ENCODE data around the gene LONP1.

DNA sequence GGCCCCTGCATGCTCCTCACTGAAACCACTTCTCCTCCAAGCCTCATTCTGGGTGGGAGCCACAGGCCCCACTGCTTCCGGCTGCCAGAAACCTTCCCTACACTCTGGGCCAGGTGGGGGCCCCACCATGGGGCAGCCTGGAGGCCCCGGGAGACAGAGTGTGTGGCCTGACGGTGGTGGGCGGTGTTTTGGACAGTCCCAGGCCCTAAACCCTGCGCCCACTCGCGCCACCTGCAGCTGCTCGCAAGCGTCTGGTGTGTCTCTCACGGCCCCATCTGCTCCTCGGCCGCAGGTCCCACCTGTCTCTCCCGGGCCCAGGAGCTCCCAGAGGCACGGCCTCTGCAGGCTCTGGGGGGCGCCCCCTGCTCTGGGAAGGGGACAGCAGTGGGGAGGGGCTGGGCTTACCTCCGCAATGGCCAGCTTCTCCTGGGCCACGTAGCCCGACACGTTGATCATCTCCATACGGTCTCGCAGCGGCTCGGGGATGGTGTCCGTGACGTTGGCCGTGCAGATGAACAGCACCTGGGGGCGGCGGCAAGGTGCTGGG is 24.2 kb downstream of the LONP1 start:
- TF ChIP-seq, protein P1, sequence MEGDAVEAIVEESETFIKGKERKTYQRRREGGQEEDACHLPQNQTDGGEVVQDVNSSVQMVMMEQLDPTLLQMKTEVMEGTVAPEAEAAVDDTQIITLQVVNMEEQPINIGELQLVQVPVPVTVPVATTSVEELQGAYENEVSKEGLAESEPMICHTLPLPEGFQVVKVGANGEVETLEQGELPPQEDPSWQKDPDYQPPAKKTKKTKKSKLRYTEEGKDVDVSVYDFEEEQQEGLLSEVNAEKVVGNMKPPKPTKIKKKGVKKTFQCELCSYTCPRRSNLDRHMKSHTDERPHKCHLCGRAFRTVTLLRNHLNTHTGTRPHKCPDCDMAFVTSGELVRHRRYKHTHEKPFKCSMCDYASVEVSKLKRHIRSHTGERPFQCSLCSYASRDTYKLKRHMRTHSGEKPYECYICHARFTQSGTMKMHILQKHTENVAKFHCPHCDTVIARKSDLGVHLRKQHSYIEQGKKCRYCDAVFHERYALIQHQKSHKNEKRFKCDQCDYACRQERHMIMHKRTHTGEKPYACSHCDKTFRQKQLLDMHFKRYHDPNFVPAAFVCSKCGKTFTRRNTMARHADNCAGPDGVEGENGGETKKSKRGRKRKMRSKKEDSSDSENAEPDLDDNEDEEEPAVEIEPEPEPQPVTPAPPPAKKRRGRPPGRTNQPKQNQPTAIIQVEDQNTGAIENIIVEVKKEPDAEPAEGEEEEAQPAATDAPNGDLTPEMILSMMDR (IDR thresholded peaks at IDR 0.05; ENCODE audit: poor library complexity, severe bottlenecking): no peak
- TF ChIP-seq POLR2AphosphoS5 (IDR thresholded peaks at IDR 0.05) (no peak), SMC3 (conservative IDR thresholded peaks at IDR 0.05; ENCODE audit: poor library complexity) (no peak), TAF1 (IDR thresholded peaks at IDR 0.05; ENCODE audit: low read depth) (no peak), EZH2 (IDR thresholded peaks at IDR 0.05; ENCODE audit: borderline replicate concordance, insufficient read depth, low read length, poor library complexity, severe bottlenecking) (no peak), EP300 (conservative IDR thresholded peaks at IDR 0.05; ENCODE audit: poor library complexity, severe bottlenecking) (no peak), MXI1 (conservative IDR thresholded peaks at IDR 0.05; ENCODE audit: poor library complexity, severe bottlenecking) (no peak)
- TF ChIP-seq, protein P2, sequence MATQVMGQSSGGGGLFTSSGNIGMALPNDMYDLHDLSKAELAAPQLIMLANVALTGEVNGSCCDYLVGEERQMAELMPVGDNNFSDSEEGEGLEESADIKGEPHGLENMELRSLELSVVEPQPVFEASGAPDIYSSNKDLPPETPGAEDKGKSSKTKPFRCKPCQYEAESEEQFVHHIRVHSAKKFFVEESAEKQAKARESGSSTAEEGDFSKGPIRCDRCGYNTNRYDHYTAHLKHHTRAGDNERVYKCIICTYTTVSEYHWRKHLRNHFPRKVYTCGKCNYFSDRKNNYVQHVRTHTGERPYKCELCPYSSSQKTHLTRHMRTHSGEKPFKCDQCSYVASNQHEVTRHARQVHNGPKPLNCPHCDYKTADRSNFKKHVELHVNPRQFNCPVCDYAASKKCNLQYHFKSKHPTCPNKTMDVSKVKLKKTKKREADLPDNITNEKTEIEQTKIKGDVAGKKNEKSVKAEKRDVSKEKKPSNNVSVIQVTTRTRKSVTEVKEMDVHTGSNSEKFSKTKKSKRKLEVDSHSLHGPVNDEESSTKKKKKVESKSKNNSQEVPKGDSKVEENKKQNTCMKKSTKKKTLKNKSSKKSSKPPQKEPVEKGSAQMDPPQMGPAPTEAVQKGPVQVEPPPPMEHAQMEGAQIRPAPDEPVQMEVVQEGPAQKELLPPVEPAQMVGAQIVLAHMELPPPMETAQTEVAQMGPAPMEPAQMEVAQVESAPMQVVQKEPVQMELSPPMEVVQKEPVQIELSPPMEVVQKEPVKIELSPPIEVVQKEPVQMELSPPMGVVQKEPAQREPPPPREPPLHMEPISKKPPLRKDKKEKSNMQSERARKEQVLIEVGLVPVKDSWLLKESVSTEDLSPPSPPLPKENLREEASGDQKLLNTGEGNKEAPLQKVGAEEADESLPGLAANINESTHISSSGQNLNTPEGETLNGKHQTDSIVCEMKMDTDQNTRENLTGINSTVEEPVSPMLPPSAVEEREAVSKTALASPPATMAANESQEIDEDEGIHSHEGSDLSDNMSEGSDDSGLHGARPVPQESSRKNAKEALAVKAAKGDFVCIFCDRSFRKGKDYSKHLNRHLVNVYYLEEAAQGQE (IDR thresholded peaks at IDR 0.05; ENCODE audit: borderline replicate concordance): no peak
